ENCODE measurements around the gene CABCOCO1. TPM values are rescaled to one million over a fixed set of nuclear protein-coding genes. Genes with fewer than 3 reads are reported as not detected.

CABCOCO1 gene
- polyA plus RNA-seq, result 0.17 to 0.40 TPM in 2 of 3 replicates, not detected in the other
- not detected for polyA plus RNA-seq (2011; ENCODE audit: low read depth)
- polyA plus RNA-seq (2011; cell fraction: cytosol; rRNA removed), result 0.21 TPM in 1 of 2 replicates, not detected in the other
- not detected in 2 replicates for polyA plus RNA-seq (2011; cell fraction: nucleus; rRNA removed)
- not detected in 2 replicates for polyA plus RNA-seq (2012; ENCODE audit: low replicate concordance)
- polyA minus RNA-seq, result not detected in 3 replicates
- not detected for polyA minus RNA-seq (2011; cell fraction: cytosol; rRNA and poly(A)+ RNA removed)
- not detected in 2 replicates for polyA minus RNA-seq (2011; cell fraction: nucleus; rRNA and poly(A)+ RNA removed)

DNA sequence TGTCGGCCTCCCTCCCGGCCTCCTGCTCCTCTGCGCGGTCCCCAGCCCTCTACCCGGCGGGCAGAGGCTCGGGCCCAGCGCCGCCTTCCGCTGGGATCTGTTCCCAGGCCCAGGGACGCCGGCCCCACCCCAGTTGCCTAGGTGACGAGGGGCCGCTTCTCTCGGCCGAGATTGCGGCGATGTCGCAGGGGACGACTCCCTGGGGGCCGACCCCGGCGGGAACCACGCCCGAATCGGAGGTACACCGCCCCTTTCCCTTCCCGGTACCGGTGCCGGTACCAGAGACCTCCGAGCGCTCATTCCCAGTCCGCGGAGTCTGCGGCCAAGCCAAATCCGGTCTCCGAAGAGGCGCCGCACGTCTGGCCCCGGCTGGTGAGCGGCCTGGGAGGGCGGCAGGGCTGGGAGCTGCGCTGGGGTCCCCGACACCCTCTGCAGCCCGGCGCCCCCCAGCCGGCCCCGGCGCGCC, at the start of gene CABCOCO1:
Gene CABCOCO1, plus strand, starts transcription at position 136 of the 466 bp plus-strand sequence. Its CDS starts 44 bp downstream, at position 180.
- H3K4me2 ChIP-seq (ENCODE audit: control insufficient read depth, extremely low read depth, insufficient read depth, low read depth, low read length), result peak within 1 kb of the TSS; percentile 79
- H3K4me3 ChIP-seq (ENCODE audit: control insufficient read depth in 2 of 3, extremely low read depth in 1 of 3, insufficient read depth in 2 of 3, low read depth in 1 of 3, low read length in 3 of 3), result peak within 1 kb of the TSS; percentile 57 to 75 (median 61)
- H3K9ac ChIP-seq (ENCODE audit: control insufficient read depth, extremely low read depth, insufficient read depth, low read length), result peak within 1 kb of the TSS; percentile 52
- FAIRE-seq, result no peak
- H3K79me2 ChIP-seq (ENCODE audit: control insufficient read depth, insufficient read depth, low read length), result no peaks in the 10 kb centered on the region
- no peaks in the 10 kb centered on the region for H3K36me3 ChIP-seq (ENCODE audit: control insufficient read depth in 2 of 2, extremely low read depth in 1 of 2, insufficient read depth in 2 of 2, low read length in 2 of 2)
- DNase-seq (ENCODE audit: low read depth, low spot score), result no peak
- H3K4me1 ChIP-seq (ENCODE audit: control insufficient read depth, extremely low read depth, insufficient read depth, low read length), result no peaks in the 10 kb centered on the region
- TF ChIP-seq CTCF (optimal IDR thresholded peaks at IDR 0.05 in 1 of 3, IDR thresholded peaks at IDR 0.05 in 1 of 3, conservative IDR thresholded peaks at IDR 0.05 in 1 of 3; ENCODE audit: extremely low read depth in 1 of 3, insufficient read depth in 2 of 3, low read length in 3 of 3) (peak in 1 of 3 experiments; percentile 18), EZH2 (IDR thresholded peaks at IDR 0.05; ENCODE audit: low read length) (no peak)
- H3K9me3 ChIP-seq (ENCODE audit: control insufficient read depth, low read depth, low read length), result no peaks in the 10 kb centered on the region
- H4K20me1 ChIP-seq (ENCODE audit: control insufficient read depth, extremely low read depth, insufficient read depth, low read length), result no peaks in the 10 kb centered on the region
- no peaks in the 10 kb centered on the region for H3K27me3 ChIP-seq (ENCODE audit: control insufficient read depth, extremely low read depth, insufficient read depth, low read length)
- H3K9me1 ChIP-seq (ENCODE audit: control insufficient read depth, extremely low read depth, insufficient read depth, low read length), result no peaks in the 10 kb centered on the region
- peak within 1 kb of the TSS; percentile 86 for H2AFZ ChIP-seq (ENCODE audit: control insufficient read depth, low read length)
- dilution Hi-C loops (cut with MboI; ENCODE audit: extremely low pct_ligation_motif_present, low sequenced_read_pairs), result no loop called here
- no peak within 1 kb of the TSS for H3K27ac ChIP-seq (ENCODE audit: control insufficient read depth, insufficient read depth, low read length)

GRCh38 chr10:61613665-61614064, 49.1 kb upstream of the CABCOCO1 start:
- FAIRE-seq (no peak), DNase-seq (ENCODE audit: low read depth, low spot score) (no peak)
- Histone ChIP-seq H3K79me2 (ENCODE audit: control insufficient read depth, insufficient read depth, low read length) (no peaks in the 10 kb centered on the region), H3K9me3 (ENCODE audit: control insufficient read depth, low read depth, low read length) (no peaks in the 10 kb centered on the region), H3K27me3 (ENCODE audit: control insufficient read depth, extremely low read depth, insufficient read depth, low read length) (no peaks in the 10 kb centered on the region), H3K36me3 (ENCODE audit: control insufficient read depth in 2 of 2, extremely low read depth in 1 of 2, insufficient read depth in 2 of 2, low read length in 2 of 2) (no peaks in the 10 kb centered on the region), H3K27ac (ENCODE audit: control insufficient read depth, insufficient read depth, low read length) (no peak overlapping the region), H3K4me2 (ENCODE audit: control insufficient read depth, extremely low read depth, insufficient read depth, low read depth, low read length) (no peak overlapping the region), H4K20me1 (ENCODE audit: control insufficient read depth, extremely low read depth, insufficient read depth, low read length) (no peaks in the 10 kb centered on the region), H3K9me1 (ENCODE audit: control insufficient read depth, extremely low read depth, insufficient read depth, low read length) (no peaks in the 10 kb centered on the region), H2AFZ (ENCODE audit: control insufficient read depth, low read length) (no peak overlapping the region), H3K9ac (ENCODE audit: control insufficient read depth, extremely low read depth, insufficient read depth, low read length) (no peak overlapping the region), H3K4me1 (ENCODE audit: control insufficient read depth, extremely low read depth, insufficient read depth, low read length) (no peaks in the 10 kb centered on the region), H3K4me3 (ENCODE audit: control insufficient read depth in 2 of 3, extremely low read depth in 1 of 3, insufficient read depth in 2 of 3, low read depth in 1 of 3, low read length in 3 of 3) (no peak overlapping the region)
- dilution Hi-C loops (cut with MboI; ENCODE audit: extremely low pct_ligation_motif_present, low sequenced_read_pairs), result no loop called here
- no peak for TF ChIP-seq CTCF (optimal IDR thresholded peaks at IDR 0.05 in 1 of 3, IDR thresholded peaks at IDR 0.05 in 1 of 3, conservative IDR thresholded peaks at IDR 0.05 in 1 of 3; ENCODE audit: extremely low read depth in 1 of 3, insufficient read depth in 2 of 3, low read length in 3 of 3)
- TF ChIP-seq EZH2 (IDR thresholded peaks at IDR 0.05; ENCODE audit: low read length), result no peak
